ENCODE data around the gene MAST1.

Gene MAST1

DNA sequence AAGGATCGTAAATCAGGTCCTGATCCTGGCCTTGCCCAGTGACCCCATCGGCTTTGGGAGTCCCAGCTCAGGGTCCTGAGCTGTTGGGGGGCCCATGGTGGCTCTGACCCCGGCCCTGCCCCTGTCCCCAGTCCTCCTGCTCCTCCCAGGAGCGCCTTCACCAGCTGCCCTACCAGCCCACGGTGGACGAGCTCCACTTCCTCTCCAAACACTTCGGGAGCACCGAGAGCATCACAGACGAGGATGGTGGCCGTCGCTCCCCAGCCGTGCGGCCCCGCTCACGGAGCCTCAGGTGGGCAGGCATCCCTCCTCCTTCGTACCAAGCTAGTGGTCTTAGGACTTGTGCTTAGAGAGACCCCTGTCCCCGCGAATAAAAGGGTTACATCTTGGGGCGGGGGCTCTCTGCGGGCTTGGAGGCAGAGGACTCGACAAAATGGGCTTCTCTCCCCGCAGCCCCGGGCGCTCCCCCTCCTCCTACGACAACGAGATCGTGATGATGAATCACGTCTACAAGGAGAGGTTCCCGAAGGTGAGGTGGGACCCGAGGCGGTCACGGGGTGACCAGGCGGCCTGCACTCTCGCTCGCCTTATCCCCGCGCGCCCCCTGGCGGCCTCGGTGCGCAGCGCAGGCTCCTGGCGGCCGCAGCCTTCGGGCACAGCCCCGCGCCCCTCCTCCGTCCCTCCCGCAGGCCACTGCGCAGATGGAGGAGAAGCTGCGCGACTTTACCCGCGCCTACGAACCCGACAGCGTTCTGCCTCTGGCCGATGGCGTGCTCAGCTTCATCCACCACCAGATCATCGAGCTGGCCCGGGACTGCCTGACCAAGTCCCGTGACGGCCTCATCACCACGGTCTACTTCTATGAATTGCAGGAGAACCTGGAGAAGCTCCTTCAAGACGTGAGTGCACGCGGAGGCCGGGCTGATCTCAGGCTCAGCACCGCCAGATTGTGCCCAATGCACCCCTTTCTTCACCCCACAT lies 9.1 kb downstream of the MAST1 start:
- Histone ChIP-seq H3K27ac (ENCODE audit: insufficient read depth in 1 of 2, low read depth in 1 of 2, low read length in 2 of 2, poor library complexity in 1 of 2, severe bottlenecking in 2 of 2) (no peak overlapping the region), H3K4me1 (ENCODE audit: control extremely low read depth in 1 of 4, control insufficient read depth in 4 of 4, insufficient read depth in 4 of 4, low read length in 3 of 4) (peaks cover 0 to 11% (median 8%) of the 10 kb centered on the region in 4 experiments), H3K4me3 (ENCODE audit: control insufficient read depth in 1 of 7, extremely low read depth in 1 of 7, insufficient read depth in 4 of 7, low read depth in 2 of 7, low read length in 6 of 7) (peak overlapping the region in 3 of 7 experiments; percentile 25 to 68 (median 46)), H3K9me3 (ENCODE audit: control extremely low read depth in 1 of 5, control insufficient read depth in 4 of 5, insufficient read depth in 2 of 5, low read depth in 1 of 5, low read length in 4 of 5) (no peaks in the 10 kb centered on the region), H3K36me3 (ENCODE audit: control insufficient read depth in 4 of 4, insufficient read depth in 4 of 4, low read length in 3 of 4) (no peaks in the 10 kb centered on the region), H3K27me3 (replicated peaks in 2 of 5; ENCODE audit: control insufficient read depth in 4 of 5, insufficient read depth in 5 of 5, low read length in 4 of 5) (peaks cover 0 to 22% (median 6%) of the 10 kb centered on the region in 5 experiments)
- ChIA-PET POLR2A (interaction anchor here (0.8 to 1.2 kb wide), 2 partner anchors 70 to 166 kb away, joined by 3 read pairs; no protein-coding TSS in a partner anchor), CTCF (interaction anchor here (0.6 to 3.3 kb wide), 38 partner anchors 9 to 171 kb away, joined by 3 to 18 read pairs (median 4); partner anchors contain the start of genes CALR, FARSA, GCDH and PRDX2)
- DNase-seq, result peak; percentile 81 to 91 (median 90)
- 12% methylated on average over 64 of the region's 69 CpGs for WGBS (ENCODE audit: insufficient coverage)

DNA sequence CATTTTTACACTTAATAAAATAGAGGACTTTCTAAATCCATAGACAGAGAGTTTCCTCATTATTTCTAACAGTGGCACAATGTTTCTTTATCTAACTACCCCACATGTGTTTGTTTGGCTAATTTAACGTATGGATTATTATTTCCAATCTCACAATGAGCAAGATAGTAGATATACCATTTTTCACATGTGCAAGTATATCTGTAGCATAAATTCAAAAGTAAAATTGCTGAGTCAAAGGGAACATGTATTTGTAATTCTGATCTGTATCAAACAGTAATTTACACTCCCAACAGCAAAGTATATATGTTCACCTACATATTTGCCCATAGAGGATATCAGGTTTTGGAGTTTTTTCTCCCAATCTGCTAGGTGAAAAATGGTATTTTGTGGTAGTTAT lies 18.3 kb downstream of the MAST1 start:
- no peaks in the 10 kb centered on the region for H3K4me1 ChIP-seq (ENCODE audit: control extremely low read depth in 1 of 4, control insufficient read depth in 4 of 4, insufficient read depth in 4 of 4, low read length in 3 of 4)
- H3K9me3 ChIP-seq (ENCODE audit: control extremely low read depth in 1 of 5, control insufficient read depth in 4 of 5, insufficient read depth in 2 of 5, low read depth in 1 of 5, low read length in 4 of 5), result peaks cover 0 to 2% (median 0%) of the 10 kb centered on the region in 5 experiments
- ChIA-PET CTCF (interaction anchor here (0.9 kb wide), 1 partner anchor 9 kb away, joined by 4 read pairs; no protein-coding TSS in a partner anchor), POLR2A (interaction anchor here (0.6 kb wide), 2 partner anchors 21 to 1400 kb away, joined by 3 to 5 read pairs; no protein-coding TSS in a partner anchor)
- DNase-seq, result no peak
- H3K27ac ChIP-seq (ENCODE audit: insufficient read depth in 1 of 2, low read depth in 1 of 2, low read length in 2 of 2, poor library complexity in 1 of 2, severe bottlenecking in 2 of 2), result no peak overlapping the region
- no CpG with 5 or more reads among the region's 1 CpG for WGBS (ENCODE audit: insufficient coverage)
- H3K4me3 ChIP-seq (ENCODE audit: control insufficient read depth in 1 of 7, extremely low read depth in 1 of 7, insufficient read depth in 4 of 7, low read depth in 2 of 7, low read length in 6 of 7), result no peak overlapping the region
- peaks cover 0 to 2% (median 0%) of the 10 kb centered on the region in 4 experiments for H3K36me3 ChIP-seq (ENCODE audit: control insufficient read depth in 4 of 4, insufficient read depth in 4 of 4, low read length in 3 of 4)
- no peaks in the 10 kb centered on the region for H3K27me3 ChIP-seq (replicated peaks in 2 of 5; ENCODE audit: control insufficient read depth in 4 of 5, insufficient read depth in 5 of 5, low read length in 4 of 5)

DNA sequence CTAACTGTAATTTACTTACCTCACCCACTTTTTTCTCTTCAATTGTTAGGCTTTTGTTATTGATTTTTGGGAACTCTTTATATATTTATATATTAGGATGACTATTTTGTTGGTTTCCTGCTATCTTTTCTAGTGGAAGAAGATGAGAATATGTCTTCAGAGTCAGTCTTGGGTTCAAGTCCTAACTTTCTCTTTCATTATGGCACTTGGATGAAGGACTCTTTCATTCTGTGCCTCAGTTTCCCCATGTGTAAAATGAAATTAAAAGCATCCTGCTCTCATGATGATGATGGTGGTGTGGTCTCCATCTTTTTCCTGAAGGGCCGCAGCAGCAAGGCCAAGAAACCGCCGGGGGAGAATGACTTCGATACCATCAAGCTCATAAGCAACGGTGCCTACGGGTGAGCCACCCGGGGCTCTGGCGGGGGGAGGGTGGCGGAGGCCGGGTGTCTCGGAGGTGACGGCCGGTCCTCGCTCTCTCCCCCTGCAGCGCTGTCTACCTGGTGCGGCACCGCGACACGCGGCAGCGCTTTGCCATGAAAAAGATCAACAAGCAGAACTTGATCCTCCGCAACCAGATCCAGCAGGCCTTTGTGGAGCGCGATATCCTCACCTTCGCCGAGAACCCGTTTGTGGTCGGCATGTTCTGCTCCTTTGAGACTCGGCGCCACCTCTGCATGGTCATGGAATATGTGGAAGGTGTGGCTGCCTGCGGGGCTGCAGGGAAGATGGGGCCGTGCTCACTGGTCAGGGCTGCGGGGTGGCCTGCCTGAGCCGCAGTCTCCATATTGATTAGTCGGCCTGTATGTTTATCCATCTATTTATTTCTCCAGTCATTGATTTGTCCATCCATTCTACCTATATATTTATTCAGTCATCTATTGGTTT lies 20.0 kb downstream of the MAST1 start:
- CTCF ChIA-PET, result interaction anchor here (0.7 kb wide), 1 partner anchor 295 kb away, joined by 3 read pairs; no protein-coding TSS in a partner anchor
- Histone ChIP-seq H3K36me3 (ENCODE audit: control insufficient read depth in 4 of 4, insufficient read depth in 4 of 4, low read length in 3 of 4) (peaks cover 0 to 2% (median 0%) of the 10 kb centered on the region in 4 experiments), H3K27ac (ENCODE audit: insufficient read depth in 1 of 2, low read depth in 1 of 2, low read length in 2 of 2, poor library complexity in 1 of 2, severe bottlenecking in 2 of 2) (no peak overlapping the region), H3K9me3 (ENCODE audit: control extremely low read depth in 1 of 5, control insufficient read depth in 4 of 5, insufficient read depth in 2 of 5, low read depth in 1 of 5, low read length in 4 of 5) (peaks cover 0 to 2% (median 0%) of the 10 kb centered on the region in 5 experiments), H3K4me3 (ENCODE audit: control insufficient read depth in 1 of 7, extremely low read depth in 1 of 7, insufficient read depth in 4 of 7, low read depth in 2 of 7, low read length in 6 of 7) (no peak overlapping the region), H3K27me3 (replicated peaks in 2 of 5; ENCODE audit: control insufficient read depth in 4 of 5, insufficient read depth in 5 of 5, low read length in 4 of 5) (peaks cover 0 to 1% (median 0%) of the 10 kb centered on the region in 5 experiments), H3K4me1 (ENCODE audit: control extremely low read depth in 1 of 4, control insufficient read depth in 4 of 4, insufficient read depth in 4 of 4, low read length in 3 of 4) (no peaks in the 10 kb centered on the region)
- POLR2A ChIA-PET, result no interaction called here
- no peak for DNase-seq
- 97% methylated on average over 34 of the region's 35 CpGs for WGBS (ENCODE audit: insufficient coverage)

DNA sequence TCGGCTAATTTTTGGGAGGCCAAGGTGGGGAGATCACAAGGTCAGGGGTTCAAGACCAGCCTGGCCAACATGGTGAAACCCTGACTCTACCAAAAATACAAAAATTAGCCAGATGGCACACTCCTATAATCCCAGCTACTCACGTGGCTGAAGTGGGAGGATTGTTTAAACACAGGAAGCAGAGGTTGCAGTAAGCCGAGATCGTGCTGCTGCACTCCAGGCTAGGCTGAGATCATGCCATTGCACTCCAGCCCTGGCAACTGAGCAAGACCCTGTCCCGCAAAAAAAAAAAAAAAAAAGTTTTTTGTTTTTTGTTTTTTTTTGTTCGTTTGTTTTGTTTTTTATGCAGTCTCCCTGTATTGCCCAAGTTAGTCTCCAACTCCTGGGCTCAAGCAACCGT lies 21.2 kb downstream of the MAST1 start:
- ChIA-PET CTCF (no interaction called here), POLR2A (no interaction called here)
- Histone ChIP-seq H3K9me3 (ENCODE audit: control extremely low read depth in 1 of 5, control insufficient read depth in 4 of 5, insufficient read depth in 2 of 5, low read depth in 1 of 5, low read length in 4 of 5) (peaks cover 0 to 2% (median 0%) of the 10 kb centered on the region in 5 experiments), H3K27ac (ENCODE audit: insufficient read depth in 1 of 2, low read depth in 1 of 2, low read length in 2 of 2, poor library complexity in 1 of 2, severe bottlenecking in 2 of 2) (no peak overlapping the region), H3K4me3 (ENCODE audit: control insufficient read depth in 1 of 7, extremely low read depth in 1 of 7, insufficient read depth in 4 of 7, low read depth in 2 of 7, low read length in 6 of 7) (no peak overlapping the region), H3K4me1 (ENCODE audit: control extremely low read depth in 1 of 4, control insufficient read depth in 4 of 4, insufficient read depth in 4 of 4, low read length in 3 of 4) (no peaks in the 10 kb centered on the region), H3K27me3 (replicated peaks in 2 of 5; ENCODE audit: control insufficient read depth in 4 of 5, insufficient read depth in 5 of 5, low read length in 4 of 5) (peaks cover 0 to 4% (median 0%) of the 10 kb centered on the region in 5 experiments), H3K36me3 (ENCODE audit: control insufficient read depth in 4 of 4, insufficient read depth in 4 of 4, low read length in 3 of 4) (peaks cover 0 to 2% (median 0%) of the 10 kb centered on the region in 4 experiments)
- 90% methylated on average over 1 of the region's 7 CpGs for WGBS (ENCODE audit: insufficient coverage)
- no peak for DNase-seq

DNA sequence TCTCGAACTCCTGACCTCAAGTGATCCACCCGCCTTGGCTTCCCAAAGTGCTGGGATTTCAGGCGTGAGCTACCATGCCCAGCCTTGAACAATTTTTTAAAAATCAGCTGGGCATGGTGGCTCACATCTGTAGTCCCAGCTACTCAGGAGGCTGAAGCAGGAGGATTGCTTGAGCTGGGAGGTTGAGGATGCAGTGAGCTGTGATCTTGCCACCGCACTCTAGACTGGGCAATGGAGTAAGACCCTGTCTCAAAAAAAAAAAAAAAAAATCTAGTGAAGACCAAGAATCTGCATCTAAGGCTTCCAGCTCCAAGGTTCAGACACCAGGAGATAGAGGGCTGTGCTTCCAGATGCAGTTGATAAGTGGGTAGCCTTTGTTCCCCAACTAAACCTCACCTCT lies 25.8 kb downstream of the MAST1 start:
- ChIA-PET CTCF (interaction anchor here (0.7 to 3.4 kb wide), 5 partner anchors 15 to 101 kb away, joined by 3 to 17 read pairs (median 6); no protein-coding TSS in a partner anchor), POLR2A (interaction anchor here (0.5 to 0.6 kb wide), 2 partner anchors 18 to 166 kb away, joined by 4 read pairs; no protein-coding TSS in a partner anchor)
- H3K4me3 ChIP-seq (ENCODE audit: control insufficient read depth in 1 of 7, extremely low read depth in 1 of 7, insufficient read depth in 4 of 7, low read depth in 2 of 7, low read length in 6 of 7), result no peak overlapping the region
- no peak overlapping the region for H3K27ac ChIP-seq (ENCODE audit: insufficient read depth in 1 of 2, low read depth in 1 of 2, low read length in 2 of 2, poor library complexity in 1 of 2, severe bottlenecking in 2 of 2)
- H3K36me3 ChIP-seq (ENCODE audit: control insufficient read depth in 4 of 4, insufficient read depth in 4 of 4, low read length in 3 of 4), result no peaks in the 10 kb centered on the region
- DNase-seq, result no peak
- peaks cover 0 to 12% (median 8%) of the 10 kb centered on the region in 4 experiments for H3K4me1 ChIP-seq (ENCODE audit: control extremely low read depth in 1 of 4, control insufficient read depth in 4 of 4, insufficient read depth in 4 of 4, low read length in 3 of 4)
- no peaks in the 10 kb centered on the region for H3K9me3 ChIP-seq (ENCODE audit: control extremely low read depth in 1 of 5, control insufficient read depth in 4 of 5, insufficient read depth in 2 of 5, low read depth in 1 of 5, low read length in 4 of 5)
- H3K27me3 ChIP-seq (replicated peaks in 2 of 5; ENCODE audit: control insufficient read depth in 4 of 5, insufficient read depth in 5 of 5, low read length in 4 of 5), result peaks cover 0 to 4% (median 0%) of the 10 kb centered on the region in 5 experiments
- 100% methylated on average over 3 of the region's 4 CpGs for WGBS (ENCODE audit: insufficient coverage)

Data from common myeloid progenitor, CD34-positive (primary cell).